T-helper 1 cell (primary cell): ENCODE data around the gene HLA-DOA.
A peak's percentile ranks its signal among the peaks of the same experiment; 100 is the strongest.

Source experiments
- DNase-seq, 5 donors: peaks; one replicate each; pipeline ENCODE4 v3.0.0-alpha.2; 2012 to 2020
- total RNA-seq, 4 donors: gene quantifications; one replicate each; lab custom pipeline; 2026; lab: John Stamatoyannopoulos, UW

The HLA-DOA gene
- total RNA-seq, result 0.80 to 2.9 (median 1.0) reads per million in 4 donors

DNA sequence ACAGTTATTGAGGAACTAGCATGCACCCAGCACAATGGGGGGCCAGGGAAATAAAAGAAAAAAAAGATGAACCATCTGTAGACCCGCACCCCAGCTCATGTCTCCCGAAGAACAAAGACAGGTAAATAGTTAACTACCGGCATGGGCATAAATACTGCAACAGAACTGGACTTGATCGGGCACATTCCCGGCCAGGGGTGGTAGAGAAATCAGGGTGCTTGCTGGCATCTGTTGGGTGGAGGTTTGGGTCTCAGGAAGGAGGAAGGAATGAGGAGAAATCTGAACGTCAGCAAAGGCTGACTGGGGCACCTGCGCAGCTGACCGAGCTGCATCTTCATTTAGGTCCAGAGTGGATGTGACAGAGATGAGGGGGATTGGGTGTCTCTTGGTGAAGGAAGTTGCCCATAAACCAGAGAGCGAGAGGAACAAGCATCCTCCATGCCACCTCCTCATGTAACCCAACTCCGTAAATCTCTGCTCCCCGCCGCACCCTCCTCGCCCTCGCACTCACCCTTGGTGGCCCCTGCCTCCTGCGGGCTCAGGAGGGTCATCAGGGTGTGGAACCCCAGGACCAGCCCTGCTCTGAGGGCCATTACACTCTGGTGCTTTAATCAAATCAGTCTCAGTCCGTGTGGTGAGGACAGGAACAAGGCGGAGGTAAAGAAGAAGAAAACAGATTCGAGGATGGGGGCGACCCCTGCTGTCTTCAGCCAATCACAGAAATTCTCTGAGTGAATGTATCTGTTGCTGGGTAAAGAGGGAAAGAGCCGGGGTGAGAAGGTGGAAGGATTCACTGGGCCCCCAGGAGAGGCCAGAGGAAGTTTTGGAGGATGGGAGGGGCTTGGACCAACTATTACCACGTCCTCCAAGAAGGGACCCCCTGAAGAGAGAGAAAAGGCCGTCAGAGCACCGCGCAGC, at the start of gene HLA-DOA:
HLA-DOA (minus strand) TSS at position 648 of the 918 bp plus-strand sequence.
- peak in 1 of 5 donors; percentile 75 for DNase-seq

DNA sequence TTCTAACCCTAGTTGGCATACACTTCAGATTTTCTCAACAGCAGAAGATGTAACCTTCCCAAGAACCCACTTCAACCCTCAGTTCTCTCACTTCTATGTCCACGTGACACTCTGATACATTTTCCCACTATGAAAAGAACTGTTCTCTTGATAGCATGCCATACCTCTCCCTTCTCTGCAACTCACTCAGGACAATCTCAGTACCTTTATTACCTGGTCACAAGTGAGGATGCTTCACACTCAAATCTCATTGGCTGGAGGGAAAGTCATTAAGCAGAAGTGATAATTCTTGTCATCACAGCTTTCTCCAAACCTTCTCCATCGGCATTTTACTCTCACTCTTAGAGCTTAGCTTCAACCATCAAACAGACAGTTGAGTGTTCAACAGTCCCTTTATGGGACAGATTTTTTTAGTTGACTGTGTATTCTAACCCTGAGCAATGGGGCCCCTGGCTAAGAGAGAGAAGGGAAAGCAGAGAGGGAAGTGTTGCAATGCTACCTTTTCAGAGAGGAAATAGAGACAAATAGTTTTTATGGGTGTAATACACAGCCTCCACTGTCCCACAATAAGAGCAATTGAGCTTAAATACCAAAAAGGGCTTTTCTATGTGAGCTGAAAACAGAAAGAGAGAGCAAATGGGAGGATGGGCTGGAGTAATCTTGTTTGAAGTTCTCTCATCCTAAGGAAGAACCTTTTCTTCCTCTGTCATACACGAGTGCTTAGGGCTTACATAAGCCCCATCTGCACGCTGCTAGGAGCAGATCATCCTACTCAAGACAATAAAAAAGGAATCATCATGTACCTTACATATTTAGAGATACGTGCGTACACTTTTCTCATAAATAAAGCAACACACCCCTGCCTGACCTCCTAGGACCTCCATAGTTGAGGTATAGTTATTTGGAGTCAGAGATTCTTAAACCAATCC, 48.1 kb upstream of the HLA-DOA start:
- no peak for DNase-seq

DNA sequence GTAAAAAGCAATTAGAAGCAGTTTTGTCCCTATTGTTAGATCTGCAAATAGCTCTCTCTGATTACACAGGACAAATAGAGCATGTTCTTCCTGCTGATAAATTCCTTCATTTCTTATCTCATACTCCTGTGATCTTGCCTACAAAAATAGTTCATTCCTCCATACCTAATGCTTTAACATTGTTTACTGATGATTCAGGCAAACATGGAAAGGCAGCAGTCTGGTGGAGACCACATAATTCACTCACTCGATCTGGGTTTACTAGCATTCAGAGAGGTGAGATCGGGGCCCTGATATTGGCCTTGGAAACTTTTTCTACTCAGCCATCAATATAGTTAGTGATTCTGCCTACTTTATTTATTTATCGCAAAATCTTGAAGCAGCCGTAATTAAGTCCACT, 43.8 kb upstream of the HLA-DOA start:
- DNase-seq, result no peak

DNA sequence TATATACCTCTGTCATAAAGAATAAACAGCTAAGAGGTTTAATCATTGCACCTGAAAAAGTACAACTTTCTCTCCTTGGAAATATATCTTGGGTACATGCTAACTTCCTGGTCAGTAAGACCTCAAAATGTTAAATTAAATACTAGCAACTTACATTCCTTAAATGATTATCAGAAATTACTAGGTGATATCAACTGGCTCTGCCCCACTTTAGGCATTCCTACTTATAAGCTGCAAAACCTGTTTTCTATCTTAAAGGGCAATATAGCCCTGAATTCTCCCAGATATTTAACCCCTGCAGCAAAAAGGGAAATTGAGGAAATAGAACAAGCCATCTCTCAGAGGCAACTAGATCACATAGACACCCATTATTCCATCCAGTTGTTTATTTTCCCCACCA, 43.2 kb upstream of the HLA-DOA start:
- no peak for DNase-seq

DNA sequence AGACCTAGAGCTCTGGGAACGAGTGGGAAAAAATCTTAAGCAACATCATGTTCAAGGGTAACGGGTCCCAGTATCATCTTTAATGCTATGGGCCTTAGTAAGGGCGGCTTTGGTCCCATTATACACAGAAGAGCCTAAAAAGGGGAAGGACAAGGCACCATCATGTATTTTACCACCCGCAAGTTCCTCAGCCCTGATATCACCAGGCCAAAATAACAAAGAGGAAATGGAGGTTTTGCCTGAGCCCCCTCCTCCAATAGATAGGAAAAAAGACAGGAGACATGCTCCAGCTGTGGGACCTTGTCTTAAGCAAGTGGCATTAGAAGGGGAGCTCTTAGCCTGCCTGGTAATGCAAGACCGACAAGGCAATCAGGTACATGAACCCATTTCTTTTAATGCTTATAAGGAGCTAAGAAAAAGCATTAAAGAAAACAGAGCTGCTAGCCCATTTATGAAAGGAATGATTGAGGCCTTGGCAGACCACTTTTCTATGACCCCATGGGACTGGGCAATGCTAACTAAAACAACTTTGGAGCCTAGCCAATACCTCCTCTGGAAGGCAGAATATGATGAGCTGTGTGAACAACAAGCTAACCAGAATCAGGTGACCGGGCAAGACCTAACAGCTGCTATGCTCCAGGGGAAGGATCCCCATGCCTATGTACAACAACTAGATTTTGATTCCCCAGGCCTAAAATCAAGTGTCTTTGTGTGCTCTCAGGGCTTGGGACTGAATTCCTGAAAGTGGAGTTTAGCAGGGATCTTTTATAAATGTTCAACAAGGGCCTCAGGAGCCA, 40.8 kb upstream of the HLA-DOA start:
- no peak for DNase-seq

DNA sequence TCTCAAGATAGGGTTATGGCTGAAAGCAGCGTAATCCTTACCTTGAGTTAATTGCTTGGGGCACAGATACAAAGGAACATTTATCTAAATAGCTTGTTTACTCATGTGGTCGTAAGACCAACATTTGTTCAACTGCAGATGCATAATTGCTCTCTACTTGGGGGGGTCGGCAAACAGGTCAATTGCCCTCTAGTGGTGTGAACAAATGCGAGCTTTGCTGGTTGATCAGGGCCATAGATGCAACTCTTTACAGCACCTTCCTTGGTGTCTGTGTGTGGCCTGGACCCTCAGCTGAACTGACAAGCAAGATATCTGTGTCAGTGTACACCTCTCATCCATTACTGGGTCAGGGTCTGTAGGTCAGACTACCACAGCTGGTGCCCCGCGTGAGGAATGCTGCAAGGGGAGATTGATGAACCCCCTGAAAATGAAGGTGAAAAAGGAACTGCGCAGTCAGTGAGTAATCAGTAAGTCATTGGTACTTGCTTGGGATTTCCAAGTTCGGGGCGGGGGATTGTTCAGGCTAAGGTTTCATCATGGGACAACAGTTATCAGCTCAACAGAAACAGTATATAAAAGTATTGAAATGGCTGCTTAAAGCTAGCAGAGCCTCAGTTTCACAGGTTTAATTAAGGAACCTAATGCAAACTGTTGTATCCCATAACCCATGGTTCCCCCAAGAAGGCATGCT, 40.1 kb upstream of the HLA-DOA start:
- no peak for DNase-seq

DNA sequence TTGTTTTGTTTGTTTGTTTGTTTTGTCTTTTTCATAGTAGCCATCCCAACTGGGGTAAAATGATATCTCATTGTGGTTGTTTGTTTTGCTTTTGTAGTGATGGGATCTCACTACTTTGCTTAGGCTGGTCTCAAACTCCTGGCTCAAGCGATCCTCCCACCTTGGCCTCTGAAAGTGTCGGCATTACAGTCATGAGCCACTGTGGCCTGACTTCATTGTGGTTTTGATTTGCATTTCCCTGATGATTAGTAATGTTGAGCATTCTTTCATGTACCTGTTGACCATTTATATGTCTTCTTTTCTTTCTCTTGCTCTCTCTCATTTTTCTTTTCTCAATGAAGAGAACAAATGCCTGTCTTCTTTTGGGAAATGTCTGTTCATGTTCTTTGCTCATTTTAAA, 30.8 kb upstream of the HLA-DOA start:
- DNase-seq, result no peak

DNA sequence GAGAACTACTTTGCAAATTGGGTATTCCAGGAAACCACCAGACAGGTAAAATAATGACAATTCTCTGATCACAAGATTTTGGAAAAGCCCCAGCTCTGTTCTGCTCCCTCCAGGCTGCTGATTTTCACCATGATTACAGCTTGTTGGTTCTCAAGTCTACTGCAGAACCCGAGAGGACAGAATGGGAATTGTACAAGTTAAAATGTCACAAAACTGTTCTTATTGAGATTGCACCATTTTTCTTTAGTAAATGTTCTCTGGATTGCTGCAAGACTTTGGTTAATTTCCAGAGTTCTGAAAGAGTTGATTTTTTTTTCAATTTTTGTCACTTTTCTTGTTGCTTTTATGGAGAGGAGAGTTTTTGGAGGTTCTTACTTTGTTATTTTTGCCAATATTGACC, 27.1 kb upstream of the HLA-DOA start:
- no peak for DNase-seq

DNA sequence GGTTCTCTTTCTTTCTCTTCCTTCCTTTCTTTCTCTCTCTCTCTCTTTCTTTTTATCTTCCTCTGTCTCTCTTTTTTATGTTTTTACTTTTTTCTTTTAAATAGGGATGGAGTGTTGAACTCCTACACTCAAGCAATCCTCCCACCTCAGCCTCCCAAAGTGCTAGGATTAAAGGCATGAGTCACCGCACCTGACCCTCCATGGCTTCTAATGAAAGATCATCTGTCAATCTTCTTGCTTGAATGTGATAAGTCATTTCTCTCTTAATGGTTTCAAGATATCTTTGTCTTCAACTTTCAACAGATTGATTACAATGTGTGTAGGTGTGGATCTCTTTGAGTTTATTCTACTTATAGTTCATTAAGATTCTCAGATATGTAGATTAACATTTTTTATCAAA, 25.2 kb upstream of the HLA-DOA start:
- DNase-seq, result no peak

DNA sequence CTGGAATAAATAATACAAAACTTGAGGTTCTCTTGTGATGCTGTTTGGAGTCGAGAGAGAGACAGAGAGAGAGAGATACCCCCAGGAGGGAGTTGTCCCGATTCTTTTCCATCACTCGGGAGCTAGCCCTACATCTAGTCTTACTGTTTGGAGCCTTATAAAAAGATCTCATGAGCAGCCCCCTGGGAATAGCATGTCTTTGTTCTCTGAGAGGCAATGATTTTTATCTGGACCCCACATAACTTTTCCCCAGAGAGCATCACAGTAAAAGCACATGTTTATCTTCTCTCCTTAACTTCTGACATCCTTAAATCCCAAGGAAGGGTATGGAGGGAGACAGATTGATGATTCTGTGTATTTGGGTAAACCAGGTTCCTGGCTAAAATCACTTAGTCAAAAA, 20.9 kb upstream of the HLA-DOA start:
- no peak for DNase-seq

DNA sequence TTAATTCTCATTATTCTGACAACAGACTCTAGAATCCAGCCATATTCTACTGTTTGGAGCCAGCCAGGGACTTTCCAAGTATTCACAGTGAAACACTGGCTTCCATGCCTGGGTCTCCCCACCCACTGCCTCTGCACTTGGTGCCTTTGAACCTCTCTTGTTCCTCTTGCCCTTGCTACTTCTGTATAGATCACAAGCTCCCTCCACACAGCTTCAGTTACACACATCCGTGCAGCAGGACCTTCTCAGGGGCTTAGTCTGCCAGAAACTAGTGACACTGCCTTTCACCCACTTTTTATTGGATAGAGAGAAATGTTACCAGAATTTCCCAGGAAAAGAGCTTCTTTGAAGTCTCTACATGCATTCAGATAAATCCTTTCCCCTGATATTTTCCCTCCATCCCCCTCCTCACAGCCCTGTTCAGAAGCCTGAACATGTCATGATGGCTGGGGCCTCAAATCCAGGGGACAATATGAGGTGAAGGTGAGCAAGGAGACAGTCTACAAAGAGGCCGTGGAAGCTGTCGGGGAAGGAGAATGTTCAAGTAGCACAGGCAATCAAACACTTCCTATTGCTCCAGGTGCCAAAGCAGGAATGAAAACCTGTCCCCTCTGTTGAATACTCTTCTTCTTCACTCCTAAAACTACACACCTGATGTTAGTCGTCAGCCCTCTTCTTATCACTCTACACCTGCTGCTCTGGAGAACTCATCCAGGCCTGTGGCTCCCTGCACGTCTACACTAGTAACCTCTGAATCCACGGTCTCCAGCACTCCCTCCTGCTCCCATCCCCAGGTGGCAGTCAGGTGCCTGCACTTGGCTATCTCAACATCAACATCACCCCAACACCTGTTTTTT, 20.2 kb upstream of the HLA-DOA start:
- peak in 1 of 5 donors; percentile 83 for DNase-seq

DNA sequence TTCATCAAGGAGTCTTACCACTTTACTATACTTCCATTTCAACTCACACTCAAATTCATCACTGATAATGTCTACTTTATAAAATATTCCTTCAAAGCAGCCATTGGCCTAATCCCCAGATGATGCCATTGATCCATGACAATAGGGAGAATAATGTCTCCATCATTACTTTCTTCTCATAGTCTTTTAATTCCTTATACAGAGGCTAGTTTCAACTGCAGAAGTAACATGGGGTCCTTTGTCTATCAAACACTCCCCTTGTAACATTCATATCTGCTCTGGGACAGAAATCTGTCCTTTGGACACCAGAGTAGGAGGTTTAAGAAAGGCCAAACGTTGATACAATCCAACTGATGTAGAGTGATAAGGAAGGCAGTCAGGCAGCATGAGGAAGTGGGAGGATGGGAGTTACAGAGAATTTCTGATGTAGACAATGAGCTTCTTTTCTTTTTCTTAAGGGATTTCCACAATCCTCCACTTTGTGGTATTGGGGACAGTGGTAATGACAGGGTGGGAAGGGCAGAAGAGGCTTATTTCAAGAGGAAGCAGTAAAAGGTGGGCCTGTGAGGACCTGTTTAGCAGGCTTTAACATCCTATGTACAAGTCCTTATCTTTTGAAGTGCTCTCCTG, 18.9 kb upstream of the HLA-DOA start:
- DNase-seq, result no peak

DNA sequence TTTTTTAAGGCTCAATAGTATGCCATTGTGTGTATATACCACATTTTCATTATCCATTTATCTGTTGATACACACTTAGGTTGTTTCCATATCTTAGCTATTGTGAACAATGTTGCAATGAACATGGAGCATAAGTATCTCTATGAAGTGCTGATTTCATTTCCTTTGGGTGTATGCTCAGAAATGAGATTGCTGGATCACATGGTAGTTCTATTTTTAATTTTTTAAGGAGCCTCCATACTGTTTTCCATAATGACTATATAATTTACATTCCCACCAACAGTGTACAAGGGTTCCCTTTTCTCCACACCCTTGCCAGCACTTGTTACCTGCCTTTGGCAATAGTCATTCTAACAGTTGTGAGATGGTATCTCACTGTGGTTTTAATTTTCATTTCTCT, 15.1 kb upstream of the HLA-DOA start:
- DNase-seq, result no peak

DNA sequence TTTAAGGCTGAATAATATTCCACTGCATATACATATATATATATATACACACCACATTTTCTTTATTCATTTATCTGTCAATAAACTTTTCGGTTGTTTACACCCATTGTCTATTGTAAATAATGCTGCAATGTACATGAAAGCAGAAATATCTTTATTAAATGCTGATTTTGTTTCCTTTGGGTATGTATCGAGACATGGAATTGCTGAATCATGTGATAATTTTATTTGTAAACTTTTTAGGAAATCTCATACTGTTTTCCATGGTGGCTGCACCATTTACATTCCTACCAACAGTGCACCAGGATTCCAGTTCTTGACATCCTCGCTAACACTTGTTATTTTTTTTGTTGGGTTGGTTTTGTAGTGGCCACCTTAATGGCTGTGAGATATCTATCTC, 14.1 kb upstream of the HLA-DOA start:
- DNase-seq, result no peak

DNA sequence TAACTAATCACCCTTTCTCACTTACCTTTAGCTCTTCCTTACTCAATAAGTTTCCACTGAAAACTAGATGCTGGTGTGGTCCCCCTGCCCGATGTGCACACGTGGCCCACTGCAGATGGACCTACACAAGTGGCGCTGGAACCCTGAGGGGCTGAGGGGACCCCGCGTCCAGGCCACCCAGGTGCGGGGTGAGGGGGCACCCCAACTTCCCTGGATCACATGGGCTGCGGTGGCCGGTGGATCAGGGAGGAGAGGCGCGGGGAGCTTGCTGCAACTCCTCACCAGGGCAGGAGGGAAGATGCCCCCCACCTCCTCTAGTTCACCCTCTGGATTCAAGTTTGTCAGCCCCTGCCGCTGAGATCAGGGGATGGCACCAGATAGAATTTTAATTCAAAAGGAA, 12.5 kb upstream of the HLA-DOA start:
- no peak for DNase-seq

DNA sequence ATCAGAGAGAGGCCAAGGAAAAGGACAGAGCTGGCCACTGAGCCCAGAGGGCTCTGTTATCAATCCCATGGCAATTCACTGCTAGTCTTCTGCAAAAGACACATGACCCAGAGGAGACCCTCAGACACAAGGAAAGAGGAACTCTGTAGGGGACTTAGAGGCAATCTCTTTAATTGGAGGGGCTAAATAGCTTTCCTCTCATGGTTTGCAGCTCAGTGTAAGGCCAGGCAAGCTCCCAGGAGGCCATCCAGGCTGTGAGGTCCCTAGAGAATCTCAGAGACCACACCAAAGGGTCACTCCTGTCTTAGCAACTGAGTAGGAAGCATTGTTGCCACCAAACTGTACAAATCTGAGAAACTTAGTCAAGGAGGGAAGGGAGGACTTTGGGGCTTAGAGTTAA, 10.0 kb upstream of the HLA-DOA start:
- DNase-seq, result no peak

DNA sequence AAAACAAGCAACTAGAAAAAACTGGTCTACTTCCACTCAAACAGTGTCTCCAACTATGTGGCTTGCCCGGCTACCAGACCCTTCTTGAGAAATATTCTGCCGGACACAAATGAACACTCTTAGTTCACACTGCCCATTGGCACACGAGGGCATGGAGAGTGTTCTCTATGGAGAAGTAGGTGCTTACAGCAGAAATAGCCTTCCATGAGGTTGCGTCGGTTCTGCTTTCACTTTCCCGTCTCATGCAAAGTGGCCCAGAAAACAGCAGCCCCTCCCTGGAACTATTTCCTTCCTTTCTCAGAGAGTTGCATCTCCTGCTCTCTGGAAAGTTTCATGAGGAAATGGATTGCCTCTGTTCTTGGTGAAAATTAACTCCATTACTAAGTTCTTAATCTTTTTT, 9.5 kb upstream of the HLA-DOA start:
- DNase-seq, result peak in 2 of 5 donors; percentile 14 to 73

DNA sequence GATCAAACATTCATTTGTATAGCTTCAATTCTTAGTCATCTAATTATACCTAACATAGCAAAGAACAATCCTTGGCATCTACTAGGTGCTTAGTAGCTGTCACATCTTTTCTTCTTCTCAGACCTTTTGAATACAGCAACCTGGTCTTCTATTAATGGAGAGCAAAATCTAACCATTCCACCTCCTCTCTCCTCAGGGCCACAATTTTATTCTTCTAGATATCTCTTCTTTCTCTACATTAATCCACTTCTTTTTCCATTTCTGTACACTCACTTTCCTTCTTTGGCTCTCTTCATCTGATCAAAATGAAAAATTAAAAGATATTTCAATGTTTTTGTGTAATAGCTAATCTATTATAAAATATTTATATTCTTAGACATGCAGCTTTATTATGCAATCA, 9.0 kb upstream of the HLA-DOA start:
- no peak for DNase-seq

DNA sequence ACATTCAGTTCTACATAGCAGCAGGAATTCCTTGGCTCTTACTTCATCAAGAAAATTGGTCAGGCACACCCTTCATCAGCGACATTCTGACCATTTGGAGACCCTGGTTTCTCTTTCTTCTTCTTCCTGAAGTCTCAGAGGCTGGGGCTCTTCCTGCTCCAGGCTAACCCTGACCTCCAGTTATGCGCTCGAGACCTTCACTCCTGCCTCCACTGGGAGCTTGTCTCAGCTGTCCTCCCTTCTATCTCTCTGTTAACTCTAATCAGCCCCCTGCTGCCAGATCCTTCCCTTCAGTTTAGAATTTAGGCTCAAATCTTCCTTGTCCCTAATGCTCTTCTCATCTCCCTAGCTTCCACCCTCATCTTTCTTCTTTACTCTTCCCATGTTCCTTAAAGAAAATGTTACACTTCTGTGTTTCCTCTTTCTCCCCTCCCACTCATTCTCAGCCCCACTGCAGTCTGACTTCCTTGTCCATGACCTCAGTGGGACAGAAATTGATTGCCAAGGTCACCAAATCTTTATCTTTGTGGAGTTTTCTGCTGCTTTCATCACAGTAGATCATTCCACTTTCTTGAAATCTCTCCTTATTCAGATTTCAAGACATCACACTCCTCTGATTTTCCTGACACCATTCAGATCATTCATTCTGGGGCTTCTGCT, 8.4 kb upstream of the HLA-DOA start:
- no peak for DNase-seq

DNA sequence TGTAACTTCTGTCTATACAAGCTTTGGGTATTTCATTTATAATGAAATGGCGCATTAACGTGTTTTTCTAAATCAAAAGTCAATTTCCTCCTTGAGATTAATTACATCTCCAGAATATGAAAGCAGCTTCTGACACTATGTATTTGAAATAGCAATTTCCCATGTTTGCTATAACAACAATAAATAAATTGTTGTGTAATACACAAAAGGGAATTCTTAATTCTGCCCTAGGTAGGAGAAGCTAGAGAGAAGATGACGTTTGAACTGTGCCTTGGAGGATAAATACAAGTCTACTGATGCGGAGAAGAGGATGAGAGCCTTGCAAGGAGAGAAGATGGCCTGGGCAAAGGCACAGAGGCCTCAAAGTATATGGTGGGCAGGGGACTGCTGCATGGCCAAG, 7.6 kb upstream of the HLA-DOA start:
- DNase-seq, result no peak
